HG02588 (cell line): ENCODE results near the gene SCIN.
A peak's percentile ranks its signal among the peaks of the same experiment; 100 is the strongest.
"Not testable (repeated sequence)": the region's sequence is repeated elsewhere in the genome, so short reads cannot be mapped to it uniquely, and the experiment has no call there.

ENCODE experiments used
- ATAC-seq: cut with Tn5 transposase; IDR thresholded peaks from one replicate; pipeline ENCODE4 v1.9.1; 2021; ENCODE audit warnings: mild to moderate bottlenecking, moderate library complexity; ENCODE audit not compliant: unreplicated experiment

Gene SCIN

GRCh38 chr7:12645212-12645611, 74.7 kb downstream of the SCIN start:
- ATAC-seq = peak; percentile 45

- no peak for ATAC-seq
Observed at GRCh38 chr7:12646139-12646538, 75.6 kb downstream of the SCIN start.

GRCh38 chr7:12647364-12648219, 77.1 kb downstream of the SCIN start:
- ATAC-seq = no peak

GRCh38 chr7:12648704-12649261, 78.3 kb downstream of the SCIN start:
- ATAC-seq = no peak

GRCh38 chr7:12649348-12649747, 78.8 kb downstream of the SCIN start:
- no peak for ATAC-seq

- ATAC-seq = no peak
Observed at GRCh38 chr7:12650080-12650479, 79.6 kb downstream of the SCIN start.

- no peak for ATAC-seq
Observed at GRCh38 chr7:12653110-12653509, 82.6 kb downstream of the SCIN start.

- no peak for ATAC-seq
Observed at GRCh38 chr7:12653518-12653917, 83.0 kb downstream of the SCIN start.

- no peak for ATAC-seq
Observed at GRCh38 chr7:12655161-12655560, 84.6 kb downstream of the SCIN start.

- ATAC-seq = not testable (repeated sequence)
Observed at GRCh38 chr7:12660423-12660822, 89.9 kb downstream of the SCIN start.

GRCh38 chr7:12660986-12661385, 90.5 kb downstream of the SCIN start:
- ATAC-seq = not testable (repeated sequence)

GRCh38 chr7:12661581-12661980, 91.1 kb downstream of the SCIN start:
- no peak for ATAC-seq

- ATAC-seq = no peak
Observed at GRCh38 chr7:12670000-12670729, 99.6 kb downstream of the SCIN start.

GRCh38 chr7:12670743-12671520, 100.4 kb downstream of the SCIN start:
- no peak for ATAC-seq

GRCh38 chr7:12673436-12673835, 102.9 kb downstream of the SCIN start:
- ATAC-seq = not testable (repeated sequence)

- ATAC-seq = no peak
Observed at GRCh38 chr7:12674053-12674452, 103.5 kb downstream of the SCIN start.

GRCh38 chr7:12674861-12675260, 104.3 kb downstream of the SCIN start:
- ATAC-seq = peak; percentile 51

- ATAC-seq = no peak
Observed at GRCh38 chr7:12683678-12684585, 113.4 kb downstream of the SCIN start.

- ATAC-seq = no peak
Observed at GRCh38 chr7:12684733-12685132, 114.2 kb downstream of the SCIN start.

GRCh38 chr7:12685550-12685949, 115.0 kb downstream of the SCIN start:
- ATAC-seq = no peak
